Fibroblast of skin of left biceps (primary cell): ENCODE data around the gene H2AZ1.
"Not testable (repeated sequence)": the region's sequence is repeated elsewhere in the genome, so short reads cannot be mapped to it uniquely, and the experiment has no call there.

ENCODE experiments used
- DNase-seq, 2 experiments: peaks; one replicate each; pipeline ENCODE4 v3.0.0-alpha.2; 2013; ENCODE audit warnings: low read depth in 2 of 2

The H2AZ1 gene

GRCh38 chr4:99949999-99950912 lies at the start of gene H2AZ1:
TSS of gene H2AZ1 (minus strand) at chr4:99950275. CDS start at chr4:99950170, 105 bp downstream.
- DNase-seq = peak; percentile 98 to 99

DNA sequence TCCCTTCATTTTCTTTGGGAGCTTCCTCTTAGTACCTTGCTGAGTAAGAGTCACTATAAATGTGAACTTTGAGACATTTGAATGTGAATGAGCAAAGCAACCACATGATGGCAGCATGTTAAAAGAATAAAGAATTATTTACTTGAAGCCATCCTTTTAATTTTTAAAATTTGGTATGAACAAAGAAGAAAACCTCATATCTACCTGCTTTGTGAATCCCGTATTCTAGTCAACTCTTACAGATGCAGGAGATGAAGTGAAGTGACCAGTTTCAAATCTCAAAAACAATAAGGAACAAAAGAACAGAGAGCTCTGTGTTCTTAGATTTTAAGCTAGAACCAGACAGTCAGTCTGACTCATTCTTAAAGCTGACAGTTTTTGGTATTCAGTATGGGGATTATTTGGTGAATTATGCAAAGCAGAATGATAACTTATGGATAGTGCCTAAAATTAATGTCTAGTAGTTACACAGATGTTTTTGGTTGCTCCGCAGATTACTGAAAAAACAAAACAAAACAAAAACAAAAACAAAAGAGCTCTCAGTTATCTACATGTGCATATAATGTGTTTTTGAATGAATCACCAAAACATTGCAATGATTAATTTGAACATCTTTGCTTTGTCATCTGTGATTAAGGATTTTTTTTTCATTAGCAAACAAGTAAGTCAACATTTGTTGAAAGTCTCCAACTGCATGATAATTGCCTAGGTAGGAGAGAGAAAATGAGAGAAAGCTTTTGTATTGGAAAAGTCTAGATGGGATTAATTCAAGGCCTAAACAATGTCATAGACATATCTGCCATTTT lies 48.2 kb upstream of the H2AZ1 start:
- DNase-seq = no peak

DNA sequence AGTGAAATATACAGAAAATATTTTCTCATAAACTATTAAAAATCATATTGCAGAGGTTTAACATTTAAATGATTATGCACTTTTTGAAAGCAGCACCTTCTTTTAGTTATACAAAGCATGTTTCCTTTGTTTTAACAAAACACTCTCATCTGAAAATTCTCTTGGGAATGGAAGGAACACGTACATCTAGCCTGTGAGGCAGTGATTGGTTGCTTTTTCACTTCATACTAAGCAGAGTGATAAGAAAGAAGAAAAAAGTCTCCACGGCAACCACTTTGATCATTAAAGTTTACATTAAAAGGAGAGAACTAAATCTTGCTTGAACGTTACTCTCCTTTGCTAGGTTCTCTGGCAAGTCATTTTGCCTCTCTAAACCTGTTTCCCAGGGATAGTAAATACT lies 41.7 kb upstream of the H2AZ1 start:
- DNase-seq = no peak

GRCh38 chr4:99987681-99988080 lies 37.6 kb upstream of the H2AZ1 start:
- DNase-seq = no peak

DNA sequence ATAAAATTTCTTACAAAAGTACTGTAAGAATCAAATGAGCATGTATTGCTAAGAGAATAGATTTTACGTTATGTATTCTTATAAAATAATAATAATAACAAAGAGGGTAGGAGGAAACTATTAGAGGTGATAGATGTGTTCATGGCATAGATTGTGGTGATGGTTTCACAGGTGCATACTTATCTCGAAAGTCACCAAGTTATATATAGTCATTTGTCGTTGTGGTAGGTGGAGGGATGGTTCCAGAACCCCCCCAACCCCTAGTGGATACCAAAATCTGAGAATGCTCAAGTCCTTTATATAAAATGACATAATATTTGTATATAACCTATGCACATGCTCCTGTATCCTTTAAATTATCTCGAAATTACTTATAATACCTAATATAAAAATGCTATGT lies 36.7 kb upstream of the H2AZ1 start:
- DNase-seq = no peak

GRCh38 chr4:99983289-99983943 lies 33.3 kb upstream of the H2AZ1 start:
- DNase-seq = no peak

DNA sequence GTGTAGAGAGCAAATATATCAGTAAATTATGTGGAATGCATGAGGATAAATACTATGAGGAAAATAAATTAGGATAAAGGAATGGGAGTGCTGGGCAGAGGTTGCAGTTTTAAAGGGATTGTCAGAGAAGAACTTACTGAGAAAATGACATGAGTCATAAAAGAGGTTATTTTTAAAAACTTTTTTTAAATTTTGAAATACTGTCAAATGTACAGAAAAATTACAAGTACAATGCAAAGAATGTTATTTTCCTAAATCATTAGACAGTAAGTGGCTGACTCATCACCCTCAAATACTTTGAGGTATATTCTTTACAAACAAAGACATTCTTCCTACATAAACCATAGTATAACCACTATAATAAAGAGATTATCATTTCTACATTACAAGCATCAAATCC lies 29.8 kb upstream of the H2AZ1 start:
- DNase-seq = peak; percentile 50 to 58

- no peak for DNase-seq
Observed at GRCh38 chr4:99971453-99972111, 21.5 kb upstream of the H2AZ1 start.

DNA sequence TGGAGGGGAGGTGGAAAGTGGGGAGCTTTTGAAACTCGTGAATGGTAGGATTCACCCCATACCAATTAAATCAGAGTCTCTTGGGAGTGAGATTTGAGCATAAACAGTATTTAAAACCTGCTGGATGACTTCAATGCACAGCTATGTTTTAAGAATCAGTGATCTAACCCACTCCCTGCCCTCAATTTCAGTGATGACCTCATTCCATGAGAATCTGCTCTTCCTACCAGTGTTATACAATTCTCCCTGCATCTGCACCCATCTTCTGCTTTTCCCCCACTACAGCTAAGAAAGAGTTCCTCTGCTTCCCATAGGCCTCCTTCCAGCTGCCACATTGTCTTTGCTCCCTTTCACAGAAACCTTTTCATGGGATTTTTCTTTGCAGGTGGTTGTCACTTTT lies 18.3 kb upstream of the H2AZ1 start:
- peak; percentile 57 for DNase-seq

- no peak for DNase-seq
Observed at GRCh38 chr4:99966692-99967091, 16.6 kb upstream of the H2AZ1 start.

GRCh38 chr4:99965674-99966350 lies 15.7 kb upstream of the H2AZ1 start:
- no peak for DNase-seq

DNA sequence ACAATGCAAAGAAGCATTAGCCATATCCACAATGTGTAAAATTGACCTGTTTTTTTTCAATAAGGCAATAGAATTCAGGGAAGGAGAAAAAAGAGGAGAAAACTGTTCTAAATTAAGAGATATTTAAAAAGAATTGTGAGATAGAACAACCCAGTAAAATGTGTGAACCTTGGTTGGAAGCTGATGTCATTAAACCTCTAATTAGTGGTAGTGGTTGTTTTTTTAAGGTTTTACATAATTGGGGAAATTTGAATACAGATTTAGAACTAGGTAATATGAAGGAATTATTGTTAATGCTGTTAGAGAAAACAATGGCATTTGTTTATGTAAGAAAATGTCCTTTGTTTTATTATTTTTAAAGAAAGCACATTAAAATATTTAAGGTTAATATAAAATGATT lies 15.1 kb upstream of the H2AZ1 start:
- no peak for DNase-seq

- DNase-seq = no peak
Observed at GRCh38 chr4:99961711-99962110, 11.6 kb upstream of the H2AZ1 start.

DNA sequence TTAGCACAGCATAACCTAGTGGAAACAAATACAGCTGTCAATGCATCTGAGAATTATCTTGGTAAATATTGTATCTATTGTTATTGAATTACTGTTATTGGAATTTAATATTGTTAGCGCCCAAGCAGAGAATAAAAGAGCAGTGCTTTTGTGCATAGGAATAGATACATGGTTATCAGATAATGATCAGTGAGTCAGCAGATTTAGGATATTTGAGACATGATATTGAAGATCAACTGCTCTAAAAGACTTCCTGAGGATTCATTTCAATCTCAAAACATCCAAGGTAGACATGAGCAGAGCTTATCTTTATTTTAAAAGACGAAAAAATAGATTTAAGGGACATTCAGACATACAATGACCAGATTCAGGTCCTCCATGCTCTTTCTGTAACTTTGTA lies 10.6 kb upstream of the H2AZ1 start:
- no peak for DNase-seq

- DNase-seq = not testable (repeated sequence)
Observed at GRCh38 chr4:99958207-99958606, 8.1 kb upstream of the H2AZ1 start.

- no peak for DNase-seq
Observed at GRCh38 chr4:99950913-99951254, 809 bp upstream of the H2AZ1 start.

DNA sequence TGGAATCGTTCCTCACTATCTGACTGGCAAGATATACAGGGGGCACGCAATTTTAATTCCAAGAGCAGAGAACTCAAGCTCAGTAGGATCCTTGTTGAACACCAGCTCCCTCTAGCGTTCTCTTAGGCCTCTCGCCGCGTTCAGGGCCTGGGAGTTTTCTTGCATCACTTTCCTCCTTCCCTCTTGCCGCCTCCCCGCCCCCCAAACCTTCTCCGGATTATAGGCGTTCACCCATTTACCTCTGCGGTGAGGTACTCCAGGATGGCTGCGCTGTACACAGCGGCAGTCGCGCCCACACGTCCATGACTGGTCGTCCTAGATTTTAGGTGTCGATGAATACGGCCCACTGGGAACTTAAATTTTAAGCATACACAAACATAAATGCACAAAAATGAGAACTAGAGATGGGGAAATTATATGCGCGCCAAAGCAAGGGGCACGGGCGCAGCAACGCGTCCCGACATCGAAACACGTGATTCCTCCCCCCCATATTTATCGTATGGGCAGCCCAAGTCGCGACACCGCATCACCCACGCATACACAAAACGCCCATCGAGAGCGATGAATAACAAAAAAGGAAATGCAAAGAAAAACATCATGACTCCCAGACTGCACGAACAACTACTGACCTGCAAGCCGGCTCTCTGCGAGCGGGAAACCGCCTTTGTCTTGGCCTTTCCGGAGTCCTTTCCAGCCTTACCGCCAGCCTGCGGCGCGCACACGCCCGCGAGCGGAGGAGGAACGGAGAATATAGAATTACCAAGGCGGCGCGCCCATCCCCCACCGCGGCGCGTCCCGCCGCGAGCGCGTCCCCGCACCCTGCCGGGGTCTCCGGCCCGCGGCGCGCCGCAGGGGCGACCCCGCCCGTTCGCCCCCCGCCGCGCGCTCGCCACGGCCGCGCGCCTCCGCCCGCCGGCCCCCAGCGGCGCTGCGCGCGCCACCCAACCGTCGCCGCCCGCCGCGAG lies 759 bp downstream of the H2AZ1 start:
- DNase-seq = peak; percentile 82 to 86

DNA sequence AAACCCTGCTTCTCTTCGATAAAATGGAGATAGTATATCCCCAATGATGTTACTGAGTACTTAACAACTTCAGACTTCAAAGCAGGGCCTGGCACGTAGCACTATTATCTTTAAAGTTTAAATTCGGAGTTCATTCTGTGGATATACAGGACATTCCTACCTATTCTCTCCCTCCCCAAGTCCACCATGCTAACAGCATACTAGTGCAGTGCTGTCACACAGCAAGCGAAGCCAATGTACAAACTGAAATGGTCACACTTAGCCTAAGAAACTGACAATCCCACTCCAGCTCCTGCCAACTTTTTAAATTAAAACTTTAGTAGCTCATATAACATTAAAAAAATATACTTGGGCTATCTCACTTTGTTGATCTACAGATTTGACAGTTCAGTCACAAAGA lies 2.5 kb downstream of the H2AZ1 start:
- no peak for DNase-seq

GRCh38 chr4:99947190-99947578 lies 2.9 kb downstream of the H2AZ1 start:
- no peak for DNase-seq
